Inflammatory macrophage (primary cell): ENCODE measurements around the gene PYDC1.
"Not testable (repeated sequence)": the region's sequence is repeated elsewhere in the genome, so short reads cannot be mapped to it uniquely, and the experiment has no call there.

Source experiments
- DNase-seq, 2 donors: peaks; one replicate each; pipeline ENCODE4 v3.0.0-alpha.2; 2020 to 2022

PYDC1 gene

DNA sequence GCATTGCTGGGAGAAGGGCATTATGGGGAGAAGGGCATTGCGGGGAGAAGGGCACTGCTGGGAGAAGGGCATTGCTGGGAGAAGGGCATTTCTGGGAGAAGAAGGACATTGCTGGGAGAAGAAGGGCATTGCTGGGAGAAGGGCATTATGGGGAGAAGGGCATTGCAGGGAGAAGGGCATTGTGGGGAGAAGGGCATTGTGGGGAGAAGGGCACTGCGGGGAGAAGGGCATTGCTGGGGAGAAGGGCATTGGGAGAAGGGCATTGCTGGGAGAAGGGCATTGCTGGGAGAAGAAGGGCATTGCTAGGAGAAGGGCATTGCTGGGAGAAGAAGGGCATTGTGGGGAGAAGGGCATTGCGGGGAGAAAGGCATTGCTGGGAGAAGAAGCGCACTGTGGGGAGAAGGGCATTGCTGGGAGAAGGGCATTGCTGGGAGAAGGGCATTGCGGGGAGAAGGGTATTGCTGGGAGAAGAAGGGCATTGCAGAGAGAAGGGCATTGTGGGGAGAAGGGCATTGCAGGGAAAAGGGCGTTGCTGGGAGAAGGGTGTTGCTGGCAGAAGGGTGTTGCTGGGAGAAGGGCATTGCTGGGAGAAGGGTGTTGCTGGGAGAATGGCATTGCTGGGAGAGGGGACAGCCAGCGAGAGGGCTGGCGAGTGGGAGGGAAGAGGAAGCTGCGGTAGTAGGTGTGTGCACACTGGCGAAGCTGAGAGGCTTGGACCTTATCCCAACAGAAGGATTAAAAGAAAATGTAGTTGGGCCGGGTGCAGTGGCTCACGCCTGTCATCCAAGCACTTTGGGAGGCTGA is 4.6 kb upstream of the PYDC1 start:
- DNase-seq = peak; percentile 32 to 44

DNA sequence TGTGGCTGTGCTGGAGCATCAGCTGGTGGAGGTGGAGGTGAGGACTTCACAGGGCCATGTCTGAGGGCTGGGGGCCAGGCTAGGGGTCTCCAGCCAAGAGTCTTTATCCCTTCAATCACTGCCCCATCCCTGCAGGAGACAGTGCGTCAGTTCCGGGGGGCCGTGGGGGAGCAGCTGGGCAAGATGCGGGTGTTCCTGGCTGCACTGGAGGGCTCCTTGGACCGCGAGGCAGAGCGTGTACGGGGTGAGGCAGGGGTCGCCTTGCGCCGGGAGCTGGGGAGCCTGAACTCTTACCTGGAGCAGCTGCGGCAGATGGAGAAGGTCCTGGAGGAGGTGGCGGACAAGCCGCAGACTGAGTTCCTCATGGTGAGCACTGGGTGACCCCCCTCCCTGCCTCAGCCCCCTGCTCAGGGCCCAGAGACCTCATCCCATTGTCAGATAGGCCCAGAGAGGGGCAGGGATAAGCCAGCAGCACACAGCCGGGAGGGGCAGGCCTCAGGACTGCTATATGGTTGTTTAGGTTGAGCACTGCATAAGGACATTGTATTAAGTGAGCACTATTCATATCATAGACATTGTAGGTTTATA is 2.3 kb upstream of the PYDC1 start:
- DNase-seq = no peak

DNA sequence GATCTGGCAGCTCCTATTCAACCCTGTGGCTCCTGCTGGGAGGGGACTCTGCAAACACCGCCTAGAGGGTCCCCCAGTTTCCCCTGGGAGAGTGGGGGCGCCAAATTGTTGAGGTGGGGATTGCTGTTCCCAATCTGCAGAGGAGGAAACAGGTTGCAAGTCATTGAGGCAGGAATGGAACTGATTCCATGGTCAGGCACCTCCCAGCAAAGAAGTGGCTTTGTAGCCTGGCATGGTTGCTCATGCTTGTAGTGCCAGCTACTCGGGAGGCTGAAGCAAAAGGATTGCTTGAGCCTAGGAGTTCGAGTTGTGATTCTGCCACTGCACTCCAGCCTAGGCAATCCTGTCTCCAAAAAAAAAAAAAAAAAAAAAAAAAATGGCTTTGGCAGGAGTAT is 198 bp upstream of the PYDC1 start:
- DNase-seq = no peak

DNA sequence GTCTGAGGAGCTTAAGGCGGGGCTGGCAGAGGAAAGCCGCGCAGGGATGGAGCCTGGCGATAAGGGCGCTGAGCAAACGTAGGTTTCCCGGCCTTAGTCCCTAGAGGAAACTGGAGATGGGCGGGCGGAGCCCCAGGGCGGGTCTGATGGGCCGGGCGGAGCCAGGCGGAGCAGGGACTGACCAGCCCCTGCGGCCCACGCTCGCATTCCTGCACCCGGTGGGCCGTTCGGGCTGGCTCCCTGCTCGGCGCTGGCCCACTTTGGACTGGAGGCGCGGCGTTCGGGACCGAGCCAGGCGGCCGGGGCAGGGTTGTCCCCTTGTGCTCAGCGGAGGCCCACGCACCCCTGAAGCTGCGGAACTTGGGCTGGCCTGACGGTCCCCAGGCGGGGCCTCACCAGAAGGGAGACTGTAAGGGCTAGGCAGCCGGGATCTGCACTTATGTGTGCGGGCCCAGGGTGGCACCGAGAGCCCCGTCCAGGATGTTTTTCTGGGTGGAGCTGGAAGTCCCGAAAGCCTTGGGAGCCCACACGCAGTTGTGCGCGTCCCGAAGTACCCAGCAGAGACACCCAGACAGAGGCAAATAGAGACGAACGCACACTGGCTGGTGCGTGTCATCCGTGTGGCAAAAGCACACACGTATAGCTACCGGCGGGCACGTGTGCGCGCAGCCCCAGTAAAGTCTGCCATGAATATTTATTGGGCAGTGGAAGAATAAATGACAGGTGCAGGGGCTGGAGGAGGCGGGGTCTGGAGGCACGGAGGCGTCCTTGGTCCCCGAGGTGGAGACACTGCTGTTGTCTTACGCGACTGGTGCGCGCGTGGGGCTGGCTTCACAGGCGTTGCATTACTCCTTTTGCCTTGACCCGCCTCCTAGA is 1.4 kb downstream of the PYDC1 start:
- peak; percentile 60 to 81 for DNase-seq

DNA sequence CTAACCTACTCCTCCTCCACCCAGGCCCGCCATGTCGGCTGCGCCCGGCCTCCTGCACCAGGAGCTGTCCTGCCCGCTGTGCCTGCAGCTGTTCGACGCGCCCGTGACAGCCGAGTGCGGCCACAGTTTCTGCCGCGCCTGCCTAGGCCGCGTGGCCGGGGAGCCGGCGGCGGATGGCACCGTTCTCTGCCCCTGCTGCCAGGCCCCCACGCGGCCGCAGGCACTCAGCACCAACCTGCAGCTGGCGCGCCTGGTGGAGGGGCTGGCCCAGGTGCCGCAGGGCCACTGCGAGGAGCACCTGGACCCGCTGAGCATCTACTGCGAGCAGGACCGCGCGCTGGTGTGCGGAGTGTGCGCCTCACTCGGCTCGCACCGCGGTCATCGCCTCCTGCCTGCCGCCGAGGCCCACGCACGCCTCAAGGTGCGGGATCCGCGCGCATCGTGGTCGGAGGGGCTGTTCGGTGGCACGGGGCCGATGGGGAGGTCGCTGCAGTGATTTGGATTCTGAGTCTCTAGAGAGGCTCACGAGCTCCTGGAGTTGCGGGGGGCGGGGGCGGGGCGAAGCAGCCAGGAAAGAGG is 2.1 kb downstream of the PYDC1 start:
- DNase-seq = no peak

DNA sequence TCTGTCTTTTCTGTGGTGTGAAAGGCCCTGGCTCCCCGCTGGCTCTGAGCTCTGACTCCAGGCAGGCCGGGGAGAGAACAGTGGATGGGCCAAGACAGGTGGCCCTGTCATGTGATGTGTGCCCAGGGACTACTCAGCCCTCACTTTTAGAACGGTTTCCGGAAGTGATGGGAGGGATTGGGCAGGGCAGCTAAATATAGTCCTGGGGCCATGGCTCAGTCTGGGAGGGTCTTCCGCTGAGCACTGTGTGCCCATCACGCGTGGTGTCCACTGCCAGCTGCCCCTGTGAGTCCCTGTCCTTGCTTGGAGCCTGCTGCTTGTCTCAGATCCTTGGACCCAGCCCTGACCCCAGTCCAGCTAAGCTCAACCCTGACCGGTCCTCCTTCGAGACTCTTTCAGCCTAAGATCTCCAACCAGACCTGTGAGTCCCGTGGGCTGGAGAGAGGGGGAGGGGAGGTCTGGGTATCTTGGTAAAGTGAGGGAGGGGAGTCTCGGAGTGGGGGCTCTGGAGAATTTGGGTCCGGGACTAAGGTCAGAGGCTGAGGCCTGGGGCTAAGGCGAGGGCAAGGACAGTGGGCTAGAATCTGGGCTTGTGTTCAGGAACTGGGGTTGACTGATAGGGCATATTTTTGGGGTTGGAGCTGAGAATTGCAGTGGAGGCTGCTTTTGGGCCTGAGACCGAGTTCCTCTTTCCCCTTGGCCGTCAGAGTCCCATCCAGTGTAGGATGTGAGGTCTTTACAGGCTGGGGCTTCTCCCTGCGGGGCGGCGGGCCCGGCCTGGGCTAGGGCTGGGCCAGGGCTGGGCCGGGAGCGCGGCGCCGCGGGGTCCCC is 2.8 kb downstream of the PYDC1 start, which contains the start of gene TRIM72:
Gene TRIM72 (plus strand): TSS at position 243 of the 831 bp plus-strand sequence. CDS start 620 bp downstream, outside the sequence.
- peak in 1 of 2 donors; percentile 31 for DNase-seq

DNA sequence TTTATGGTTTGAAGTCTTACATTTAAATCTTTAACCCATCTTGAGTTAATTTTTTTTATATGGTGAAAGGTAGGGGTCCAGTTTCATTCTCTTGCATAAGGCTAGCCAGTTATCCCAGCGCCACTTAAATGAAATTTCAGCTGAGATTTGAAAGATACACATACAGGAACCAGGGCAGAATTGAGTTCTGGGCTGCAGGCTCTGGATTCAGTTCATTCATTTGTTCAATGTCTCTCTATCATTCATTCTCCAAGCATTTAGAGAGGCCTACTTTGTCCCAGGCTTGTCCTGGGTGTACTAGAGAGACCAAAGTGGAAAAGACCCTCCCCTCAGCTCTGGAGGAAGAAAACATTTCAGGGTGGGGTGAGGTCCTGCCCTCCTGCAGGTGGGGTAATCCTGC is 3.6 kb downstream of the PYDC1 start:
- no peak for DNase-seq

DNA sequence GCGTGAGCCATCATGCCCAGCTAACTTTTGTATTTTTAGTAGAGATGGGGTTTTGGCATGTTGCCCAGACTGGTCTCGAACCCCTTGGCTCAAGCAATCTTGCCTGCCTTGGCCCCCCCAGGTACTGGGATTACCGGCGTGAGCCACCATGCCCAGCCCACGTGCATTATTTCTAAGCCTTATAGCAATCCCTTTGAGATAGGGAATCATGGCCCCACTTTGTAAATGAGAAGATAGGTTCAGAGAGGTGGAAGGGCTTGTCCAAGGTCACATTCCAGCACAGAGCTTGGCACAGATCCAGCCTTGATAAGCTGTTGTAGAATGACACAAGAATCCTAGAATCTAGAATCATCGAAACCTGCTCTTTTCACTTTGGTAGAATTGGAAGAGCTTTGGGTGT is 10.2 kb downstream of the PYDC1 start:
- DNase-seq = no peak

DNA sequence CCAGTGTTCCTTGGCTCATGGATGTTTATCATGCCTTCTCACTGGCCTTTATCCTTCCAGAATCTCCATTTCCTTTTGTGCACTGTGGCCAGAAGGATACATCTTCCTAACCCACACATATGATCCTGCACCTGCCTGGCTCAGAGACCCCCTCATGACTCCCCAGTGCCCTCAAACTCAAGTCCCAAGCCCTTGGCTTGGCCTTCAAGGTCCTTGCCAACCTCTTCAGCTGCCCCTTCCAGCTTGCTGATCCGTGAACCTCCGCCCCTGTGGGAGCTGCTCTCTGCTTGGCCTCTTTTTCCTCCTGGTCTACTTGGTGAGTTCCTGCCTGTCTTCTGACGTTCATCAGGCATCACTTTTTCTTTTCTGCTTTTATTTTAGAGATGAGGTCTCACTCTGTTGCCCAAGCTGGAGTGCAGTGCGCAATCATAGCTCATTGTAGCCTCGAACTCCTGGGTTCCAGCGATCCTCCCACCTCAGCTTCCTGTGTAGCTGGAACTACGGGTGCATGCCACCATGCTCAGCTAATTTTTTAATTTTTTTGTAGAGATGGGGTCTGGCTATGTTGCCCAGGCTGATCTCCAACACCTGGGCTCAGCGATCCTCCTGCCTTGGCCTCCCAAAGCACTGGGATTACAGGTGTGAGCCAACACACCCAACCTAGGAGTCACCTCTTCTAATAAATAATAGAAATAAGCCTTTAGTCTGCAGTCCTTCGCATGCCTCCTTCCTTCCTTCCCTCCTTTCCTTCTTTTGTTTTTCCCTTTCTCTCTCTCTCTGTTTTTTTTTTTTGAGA is 11.9 kb downstream of the PYDC1 start:
- no peak for DNase-seq

DNA sequence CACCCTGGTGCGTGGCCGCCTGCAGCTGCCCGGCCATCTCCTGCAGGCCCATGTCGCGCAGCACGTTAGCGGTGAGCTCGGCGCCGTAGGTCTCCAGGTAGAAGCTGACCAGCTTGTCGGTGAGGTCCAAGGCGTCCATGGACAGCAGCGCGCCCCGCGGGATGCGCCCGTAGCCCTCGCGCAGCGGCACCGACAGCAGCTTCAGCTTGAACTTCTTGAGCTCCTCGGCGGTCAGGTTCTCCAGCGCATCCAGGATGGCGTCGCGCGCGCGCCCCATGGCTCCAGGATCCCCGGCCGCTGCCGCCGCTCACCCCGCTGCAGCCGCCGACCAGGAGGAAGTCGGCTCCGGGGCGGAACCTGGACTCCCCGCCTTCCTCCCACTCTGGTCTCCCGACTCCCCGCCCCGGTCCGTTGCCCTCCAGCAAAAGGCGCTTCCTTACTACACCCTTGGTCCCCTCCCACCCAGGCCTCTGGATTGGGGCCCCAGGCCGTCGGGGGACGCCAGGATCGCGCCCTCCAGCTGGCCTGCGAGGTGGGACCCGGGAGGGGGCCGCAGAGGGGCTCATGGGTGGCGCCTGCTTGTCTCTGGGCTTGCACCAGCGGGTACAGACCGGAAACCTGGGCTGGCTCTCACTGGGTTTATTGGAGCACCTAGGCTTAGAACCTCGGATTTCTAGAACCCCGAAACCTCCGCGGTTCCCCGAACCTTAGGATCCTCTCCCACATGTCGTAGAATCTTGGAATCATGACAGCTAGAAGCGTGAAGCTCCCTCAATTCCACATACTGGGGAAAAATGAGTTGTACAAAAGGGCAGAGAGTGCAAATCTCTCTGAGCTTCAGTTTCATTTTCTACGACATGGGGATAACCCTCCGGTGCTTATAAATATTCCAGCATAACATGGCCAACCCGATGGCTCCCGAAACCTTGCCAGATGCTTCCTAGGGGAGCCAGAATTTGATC is 14.2 kb downstream of the PYDC1 start, which contains the start of gene PYCARD:
Gene PYCARD (minus strand): TSS at position 347 of the 962 bp plus-strand sequence. CDS start 70 bp downstream, at position 277.
- peak; percentile 76 to 87 for DNase-seq

DNA sequence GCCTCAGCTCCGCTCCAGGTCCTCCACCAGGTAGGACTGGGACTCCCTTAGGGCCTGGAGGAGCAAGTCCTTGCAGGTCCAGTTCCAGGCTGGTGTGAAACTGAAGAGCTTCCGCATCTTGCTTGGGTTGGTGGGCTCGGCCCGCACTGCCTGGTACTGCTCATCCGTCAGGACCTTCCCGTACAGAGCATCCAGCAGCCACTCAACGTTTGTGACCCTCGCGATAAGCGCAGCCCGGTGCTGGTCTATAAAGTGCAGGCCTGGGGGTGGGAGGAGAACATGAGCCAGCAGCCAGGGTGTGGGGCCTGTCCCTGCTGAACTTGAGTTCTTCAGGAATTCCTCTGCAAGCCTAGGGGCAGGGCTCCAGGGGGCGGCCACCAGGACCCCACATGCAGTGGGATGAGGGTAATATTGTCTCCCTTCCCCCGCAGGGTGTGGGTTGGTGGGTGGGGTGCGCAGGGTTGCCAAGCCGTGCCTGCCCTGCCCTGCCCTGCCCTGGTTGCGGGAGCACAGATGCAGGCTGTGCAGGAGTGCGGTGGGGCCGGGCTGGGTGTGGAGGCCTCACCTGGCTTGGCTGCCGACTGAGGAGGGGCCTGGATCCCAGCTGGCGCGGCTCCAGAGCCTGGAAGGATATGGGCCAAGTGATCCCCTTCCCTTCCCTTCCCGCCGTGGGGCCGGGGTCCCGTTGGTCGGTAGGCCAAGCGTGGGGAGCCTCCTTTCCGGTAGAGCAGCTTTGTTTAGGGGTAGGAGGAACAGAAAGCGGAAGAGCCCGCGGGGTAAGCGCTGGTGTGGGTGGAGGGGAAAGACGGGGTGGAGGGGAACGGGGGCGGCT is 15.1 kb downstream of the PYDC1 start:
- DNase-seq = peak; percentile 62 to 78

DNA sequence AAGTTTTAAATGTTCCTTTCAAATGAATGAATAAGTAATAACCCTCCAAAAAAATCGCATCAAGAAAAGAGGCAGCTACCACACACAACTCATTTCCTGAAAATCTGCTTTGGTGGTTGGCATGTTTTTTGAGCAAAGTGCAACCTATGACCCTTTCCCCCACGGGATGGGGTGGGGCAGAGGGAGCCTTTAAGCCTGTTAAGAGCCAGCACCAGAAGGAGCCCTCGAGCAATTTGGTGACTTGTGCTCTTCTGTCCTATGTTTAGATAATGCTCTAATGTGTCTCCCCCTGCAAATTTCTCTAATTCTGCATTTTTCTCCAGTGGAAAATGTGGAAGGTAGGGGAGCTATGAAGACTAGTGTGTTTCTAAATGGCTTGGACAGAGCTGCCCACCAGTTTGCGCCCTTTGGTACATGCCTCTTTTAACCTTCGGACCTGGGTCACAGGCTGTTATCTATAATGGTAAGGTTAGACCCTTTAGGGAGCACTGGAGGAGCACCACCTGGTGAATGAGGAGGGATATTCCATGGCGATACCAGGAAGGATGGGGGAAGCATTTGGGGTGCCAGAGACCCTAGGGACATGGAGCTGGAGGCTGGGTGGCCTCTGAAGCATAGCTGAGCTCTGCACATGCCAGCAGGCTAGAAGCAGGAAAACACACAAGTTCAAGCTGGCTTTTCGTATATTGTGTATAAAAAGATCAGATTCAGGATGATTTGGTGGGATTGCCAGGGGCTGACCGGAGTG is 15.9 kb downstream of the PYDC1 start:
- DNase-seq = peak; percentile 66 to 77

DNA sequence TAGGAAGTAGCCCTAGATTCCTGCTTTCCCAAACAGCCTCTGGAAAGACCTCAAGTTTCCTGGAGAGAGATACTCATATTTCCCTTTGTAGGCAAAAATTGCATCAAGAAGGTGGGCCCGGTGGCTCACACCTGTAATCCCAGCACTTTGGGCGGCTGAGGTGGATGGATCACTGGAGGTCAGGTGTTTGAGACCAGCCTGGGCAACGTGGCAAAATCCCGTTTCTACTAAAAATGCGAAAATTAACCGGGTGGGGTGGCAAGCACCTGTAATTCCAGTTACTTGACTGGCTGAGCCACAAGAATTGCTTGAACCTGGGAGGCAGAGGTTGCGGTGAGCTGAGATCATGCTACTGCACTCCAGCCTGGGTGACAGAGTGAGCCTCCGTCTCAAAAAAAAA is 16.8 kb downstream of the PYDC1 start:
- not testable (repeated sequence) for DNase-seq

DNA sequence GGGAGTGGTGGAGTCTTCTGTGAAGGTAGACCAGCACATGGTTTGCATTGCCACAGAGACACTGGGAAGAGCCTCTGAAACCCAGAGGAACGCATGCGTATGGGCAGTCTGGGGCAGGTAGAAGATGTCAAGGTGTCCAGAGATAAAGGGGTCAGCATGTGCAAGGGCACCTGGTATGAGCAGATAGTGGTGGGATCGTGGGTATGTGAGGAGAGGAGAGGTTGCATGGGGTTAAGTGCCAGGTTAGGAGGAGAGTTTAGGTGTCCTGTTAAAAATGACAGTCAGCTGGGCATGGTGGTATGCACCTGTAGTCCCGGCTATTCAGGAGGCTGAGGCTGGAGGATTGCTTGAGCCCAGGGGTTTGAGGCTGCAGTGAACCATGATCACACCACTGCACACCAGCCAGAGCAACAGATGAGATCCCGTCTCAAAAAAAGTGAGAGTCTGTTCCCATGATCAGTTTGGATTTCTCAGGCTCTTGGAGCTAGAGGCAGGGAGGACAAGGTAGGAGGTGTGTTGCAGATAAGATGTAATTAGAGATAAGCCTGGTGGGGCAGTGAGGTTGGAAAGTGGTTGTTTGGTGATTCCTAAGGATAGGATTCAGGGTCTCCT is 17.4 kb downstream of the PYDC1 start:
- DNase-seq = no peak

DNA sequence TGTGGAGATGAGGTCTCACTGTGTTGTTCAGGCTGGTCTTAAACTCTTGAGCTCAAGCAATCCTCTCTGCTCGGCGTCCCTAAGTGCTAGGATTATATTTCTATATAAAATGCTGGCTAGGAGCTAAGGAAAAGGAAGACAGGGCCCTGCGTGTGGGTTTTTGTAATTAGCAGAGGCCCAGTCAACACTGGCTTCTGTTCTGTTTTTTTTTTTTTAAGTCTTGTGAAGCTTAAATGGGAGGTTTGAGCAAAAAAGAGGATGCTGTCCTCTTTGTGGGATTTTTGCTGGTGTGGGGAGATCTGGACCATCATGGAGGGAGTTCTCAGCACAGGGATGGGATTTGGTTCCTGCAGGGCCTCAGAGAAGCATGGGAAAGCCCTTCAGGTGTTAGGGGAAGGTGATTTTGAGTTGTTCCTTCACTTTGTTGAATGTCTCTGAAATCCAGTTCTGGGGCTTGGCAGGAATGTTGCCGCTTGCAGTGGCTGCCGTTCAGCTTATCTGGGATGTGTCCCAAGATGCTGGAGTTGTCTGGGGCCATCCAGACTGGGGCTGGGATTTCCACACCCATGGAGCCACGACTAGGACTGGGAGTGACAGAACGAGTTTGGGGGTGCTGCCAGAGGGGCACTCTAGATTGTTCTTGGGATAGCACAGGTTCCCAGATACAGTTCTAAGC is 18.6 kb downstream of the PYDC1 start:
- DNase-seq = peak; percentile 36 to 47

DNA sequence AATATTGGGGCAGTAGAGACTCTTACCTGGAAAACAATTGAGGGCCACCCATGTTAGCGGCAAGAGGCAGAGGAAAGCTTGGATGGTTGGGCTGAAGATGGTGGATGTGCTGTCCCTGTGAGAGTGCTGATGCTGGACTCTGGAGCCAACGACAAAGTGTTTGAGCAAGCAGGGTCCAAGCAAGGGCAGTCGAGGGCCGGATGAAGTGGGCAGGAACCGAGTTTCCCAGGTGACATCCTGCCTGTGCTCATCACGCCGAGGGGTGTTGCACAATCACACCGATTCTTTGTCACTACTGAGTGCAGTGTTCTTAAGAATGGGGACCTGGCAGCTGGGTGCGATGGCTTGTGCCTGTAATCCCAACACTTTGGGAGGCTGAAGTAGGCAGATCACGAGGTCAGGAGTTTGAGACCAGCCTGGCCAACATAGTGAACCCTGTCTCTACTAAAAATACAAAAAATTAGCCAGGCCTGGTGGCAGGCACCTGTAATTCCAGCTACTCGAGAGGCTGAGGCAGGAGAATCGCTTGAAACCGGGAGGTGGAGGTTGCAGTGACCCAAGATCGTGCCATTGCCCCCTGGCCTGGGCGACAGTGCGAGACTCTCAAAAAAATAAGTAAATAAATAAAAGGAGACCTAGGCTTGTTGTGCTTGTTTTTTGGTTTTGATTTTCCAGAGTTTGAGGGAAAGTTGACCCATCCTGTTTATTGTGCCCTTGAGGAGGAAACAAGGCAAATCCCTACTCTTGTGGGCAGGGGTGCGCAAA is 20.4 kb downstream of the PYDC1 start:
- DNase-seq = peak in 1 of 2 donors; percentile 11
